ENCODE measurements around the gene FOXQ1. TPM values are rescaled to one million over a fixed set of nuclear protein-coding genes. Genes with fewer than 3 reads are reported as not detected.

Gene FOXQ1
- total and polyA plus RNA-seq, 2 of the 13 experiments (the other 11 are each of a cell fraction or from before 2014, with no cell fraction given), result 35.2 to 39.8 TPM

GRCh38 chr6:1315560-1316386 lies 3.9 kb downstream of the FOXQ1 start (continued):
- TF ChIP-seq, protein P1, sequence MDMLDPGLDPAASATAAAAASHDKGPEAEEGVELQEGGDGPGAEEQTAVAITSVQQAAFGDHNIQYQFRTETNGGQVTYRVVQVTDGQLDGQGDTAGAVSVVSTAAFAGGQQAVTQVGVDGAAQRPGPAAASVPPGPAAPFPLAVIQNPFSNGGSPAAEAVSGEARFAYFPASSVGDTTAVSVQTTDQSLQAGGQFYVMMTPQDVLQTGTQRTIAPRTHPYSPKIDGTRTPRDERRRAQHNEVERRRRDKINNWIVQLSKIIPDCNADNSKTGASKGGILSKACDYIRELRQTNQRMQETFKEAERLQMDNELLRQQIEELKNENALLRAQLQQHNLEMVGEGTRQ (IDR thresholded peaks at IDR 0.05; ENCODE audit: low read depth, low read length), result no peak
- TF ChIP-seq, protein P1 (CRISPR knock-in tag; IDR thresholded peaks at IDR 0.05; ENCODE audit: borderline replicate concordance), result no peak
- TF ChIP-seq ZNF468 (CRISPR knock-in tag; IDR thresholded peaks at IDR 0.05), result no peak
- TF ChIP-seq ZBTB38 (CRISPR knock-in tag; IDR thresholded peaks at IDR 0.05), result no peak
- TF ChIP-seq ZBTB25 (CRISPR knock-in tag; IDR thresholded peaks at IDR 0.05), result peak; percentile 64; the same call in 1 of the 2 replicates
- no peak for TF ChIP-seq ZNF589 (CRISPR knock-in tag; conservative IDR thresholded peaks at IDR 0.05)
- TF ChIP-seq ZNF768 (CRISPR knock-in tag; IDR thresholded peaks at IDR 0.05), result no peak
- TF ChIP-seq SALL1 (CRISPR knock-in tag; IDR thresholded peaks at IDR 0.05), result peak; percentile 17; the same call in 1 of the 2 replicates
- TF ChIP-seq ZNF879 (CRISPR knock-in tag; IDR thresholded peaks at IDR 0.05), result no peak
- TF ChIP-seq, protein P2, sequence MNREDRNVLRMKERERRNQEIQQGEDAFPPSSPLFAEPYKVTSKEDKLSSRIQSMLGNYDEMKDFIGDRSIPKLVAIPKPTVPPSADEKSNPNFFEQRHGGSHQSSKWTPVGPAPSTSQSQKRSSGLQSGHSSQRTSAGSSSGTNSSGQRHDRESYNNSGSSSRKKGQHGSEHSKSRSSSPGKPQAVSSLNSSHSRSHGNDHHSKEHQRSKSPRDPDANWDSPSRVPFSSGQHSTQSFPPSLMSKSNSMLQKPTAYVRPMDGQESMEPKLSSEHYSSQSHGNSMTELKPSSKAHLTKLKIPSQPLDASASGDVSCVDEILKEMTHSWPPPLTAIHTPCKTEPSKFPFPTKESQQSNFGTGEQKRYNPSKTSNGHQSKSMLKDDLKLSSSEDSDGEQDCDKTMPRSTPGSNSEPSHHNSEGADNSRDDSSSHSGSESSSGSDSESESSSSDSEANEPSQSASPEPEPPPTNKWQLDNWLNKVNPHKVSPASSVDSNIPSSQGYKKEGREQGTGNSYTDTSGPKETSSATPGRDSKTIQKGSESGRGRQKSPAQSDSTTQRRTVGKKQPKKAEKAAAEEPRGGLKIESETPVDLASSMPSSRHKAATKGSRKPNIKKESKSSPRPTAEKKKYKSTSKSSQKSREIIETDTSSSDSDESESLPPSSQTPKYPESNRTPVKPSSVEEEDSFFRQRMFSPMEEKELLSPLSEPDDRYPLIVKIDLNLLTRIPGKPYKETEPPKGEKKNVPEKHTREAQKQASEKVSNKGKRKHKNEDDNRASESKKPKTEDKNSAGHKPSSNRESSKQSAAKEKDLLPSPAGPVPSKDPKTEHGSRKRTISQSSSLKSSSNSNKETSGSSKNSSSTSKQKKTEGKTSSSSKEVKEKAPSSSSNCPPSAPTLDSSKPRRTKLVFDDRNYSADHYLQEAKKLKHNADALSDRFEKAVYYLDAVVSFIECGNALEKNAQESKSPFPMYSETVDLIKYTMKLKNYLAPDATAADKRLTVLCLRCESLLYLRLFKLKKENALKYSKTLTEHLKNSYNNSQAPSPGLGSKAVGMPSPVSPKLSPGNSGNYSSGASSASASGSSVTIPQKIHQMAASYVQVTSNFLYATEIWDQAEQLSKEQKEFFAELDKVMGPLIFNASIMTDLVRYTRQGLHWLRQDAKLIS (CRISPR knock-in tag; IDR thresholded peaks at IDR 0.05), result peak; percentile 94; the same call in 1 of the 2 replicates
- no peak for TF ChIP-seq ASH2L (IDR thresholded peaks at IDR 0.05; ENCODE audit: insufficient read length, low read depth, low read length)
- TF ChIP-seq ATM (IDR thresholded peaks at IDR 0.05; ENCODE audit: borderline replicate concordance), result no peak
- no peak for TF ChIP-seq ZNF773 (CRISPR knock-in tag; IDR thresholded peaks at IDR 0.05; ENCODE audit: borderline replicate concordance)
- no peak for TF ChIP-seq ZNF572 (CRISPR knock-in tag; IDR thresholded peaks at IDR 0.05)
- TF ChIP-seq, protein P3, sequence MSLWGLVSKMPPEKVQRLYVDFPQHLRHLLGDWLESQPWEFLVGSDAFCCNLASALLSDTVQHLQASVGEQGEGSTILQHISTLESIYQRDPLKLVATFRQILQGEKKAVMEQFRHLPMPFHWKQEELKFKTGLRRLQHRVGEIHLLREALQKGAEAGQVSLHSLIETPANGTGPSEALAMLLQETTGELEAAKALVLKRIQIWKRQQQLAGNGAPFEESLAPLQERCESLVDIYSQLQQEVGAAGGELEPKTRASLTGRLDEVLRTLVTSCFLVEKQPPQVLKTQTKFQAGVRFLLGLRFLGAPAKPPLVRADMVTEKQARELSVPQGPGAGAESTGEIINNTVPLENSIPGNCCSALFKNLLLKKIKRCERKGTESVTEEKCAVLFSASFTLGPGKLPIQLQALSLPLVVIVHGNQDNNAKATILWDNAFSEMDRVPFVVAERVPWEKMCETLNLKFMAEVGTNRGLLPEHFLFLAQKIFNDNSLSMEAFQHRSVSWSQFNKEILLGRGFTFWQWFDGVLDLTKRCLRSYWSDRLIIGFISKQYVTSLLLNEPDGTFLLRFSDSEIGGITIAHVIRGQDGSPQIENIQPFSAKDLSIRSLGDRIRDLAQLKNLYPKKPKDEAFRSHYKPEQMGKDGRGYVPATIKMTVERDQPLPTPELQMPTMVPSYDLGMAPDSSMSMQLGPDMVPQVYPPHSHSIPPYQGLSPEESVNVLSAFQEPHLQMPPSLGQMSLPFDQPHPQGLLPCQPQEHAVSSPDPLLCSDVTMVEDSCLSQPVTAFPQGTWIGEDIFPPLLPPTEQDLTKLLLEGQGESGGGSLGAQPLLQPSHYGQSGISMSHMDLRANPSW (CRISPR knock-in tag; IDR thresholded peaks at IDR 0.05; ENCODE audit: borderline replicate concordance), result no peak
- TF ChIP-seq ELF3 (CRISPR knock-in tag; IDR thresholded peaks at IDR 0.05), result no peak; the same call in 1 of the 2 replicates
- TF ChIP-seq MED8 (CRISPR knock-in tag; IDR thresholded peaks at IDR 0.05; ENCODE audit: insufficient replicate concordance), result no peak
